ENCODE data around the gene LRP4.
"Not testable (repeated sequence)": the region's sequence is repeated elsewhere in the genome, so short reads cannot be mapped to it uniquely, and the experiment has no call there.

The LRP4 gene

GRCh38 chr11:46918083-46918787 lies at the start of gene LRP4:
Gene LRP4, minus strand, starts transcription at chr11:46918550. Its CDS starts 171 bp downstream, at chr11:46918379.
- no peak for DNase-seq

GRCh38 chr11:46967962-46968361 lies 49.6 kb upstream of the LRP4 start:
- no peak for DNase-seq

GRCh38 chr11:46966773-46967172 lies 48.4 kb upstream of the LRP4 start:
- no peak for DNase-seq

GRCh38 chr11:46963844-46964243 lies 45.5 kb upstream of the LRP4 start:
- no peak for DNase-seq

GRCh38 chr11:46961886-46962285 lies 43.5 kb upstream of the LRP4 start:
- DNase-seq = not testable (repeated sequence)

- no peak for DNase-seq
These were observed 42.7 kb upstream of the LRP4 start for GRCh38 chr11:46961041-46961440.

- DNase-seq = no peak
These were observed 40.4 kb upstream of the LRP4 start for GRCh38 chr11:46958777-46959176.

GRCh38 chr11:46953093-46953492 lies 34.7 kb upstream of the LRP4 start:
- DNase-seq = no peak

- no peak for DNase-seq
These were observed 34.2 kb upstream of the LRP4 start for GRCh38 chr11:46952553-46952952.

- no peak for DNase-seq
These were observed 33.5 kb upstream of the LRP4 start for GRCh38 chr11:46951864-46952263.

GRCh38 chr11:46949297-46949696 lies 30.9 kb upstream of the LRP4 start:
- DNase-seq = no peak

- no peak for DNase-seq
These were observed 30.2 kb upstream of the LRP4 start for GRCh38 chr11:46948378-46949131.

GRCh38 chr11:46947399-46948077 lies 29.2 kb upstream of the LRP4 start:
- no peak for DNase-seq

GRCh38 chr11:46944356-46945075 lies 26.2 kb upstream of the LRP4 start:
- DNase-seq = no peak

GRCh38 chr11:46942172-46942571 lies 23.8 kb upstream of the LRP4 start:
- no peak for DNase-seq

GRCh38 chr11:46936138-46937110 lies 18.1 kb upstream of the LRP4 start, which contains the start of gene CSTPP1:
Gene CSTPP1, plus strand, starts transcription at chr11:46936761. Its CDS starts 45 bp downstream, at chr11:46936806.
- DNase-seq = no peak

GRCh38 chr11:46930089-46930488 lies 11.7 kb upstream of the LRP4 start:
- DNase-seq = no peak

- DNase-seq = not testable (repeated sequence)
These were observed 10.4 kb upstream of the LRP4 start for GRCh38 chr11:46928701-46929100.

- DNase-seq = not testable (repeated sequence)
These were observed 9.6 kb upstream of the LRP4 start for GRCh38 chr11:46927928-46928327.

GRCh38 chr11:46920755-46921154 lies 2.4 kb upstream of the LRP4 start:
- DNase-seq = no peak

GRCh38 chr11:46918788-46919513 lies 601 bp upstream of the LRP4 start:
- DNase-seq = no peak

Data from SIG-M5 (cell line).